ENCODE results near the gene SFPQ.
A peak's percentile ranks its signal among the peaks of the same experiment; 100 is the strongest.
"Not testable (repeated sequence)": the region's sequence is repeated elsewhere in the genome, so short reads cannot be mapped to it uniquely, and the experiment has no call there.

Gene SFPQ

GRCh38 chr1:35192853-35193664, at the start of gene SFPQ:
Gene SFPQ (minus strand): TSS chr1:35193145. CDS start chr1:35193049, 96 bp downstream.
- DNase-seq = peak; percentile 99

- DNase-seq = not testable (repeated sequence)
Observed at GRCh38 chr1:35236772-35237171, 43.8 kb upstream of the SFPQ start.

GRCh38 chr1:35231287-35231686, 38.3 kb upstream of the SFPQ start:
- DNase-seq = no peak

- no peak for DNase-seq
Observed at GRCh38 chr1:35229587-35230360, 36.8 kb upstream of the SFPQ start.

- no peak for DNase-seq
Observed at GRCh38 chr1:35226546-35226945, 33.6 kb upstream of the SFPQ start.

GRCh38 chr1:35223084-35223630, 30.2 kb upstream of the SFPQ start:
- no peak for DNase-seq

- no peak for DNase-seq
Observed at GRCh38 chr1:35222322-35223083, 29.6 kb upstream of the SFPQ start.

- no peak for DNase-seq
Observed at GRCh38 chr1:35220976-35221375, 28.0 kb upstream of the SFPQ start.

GRCh38 chr1:35215346-35215745, 22.4 kb upstream of the SFPQ start:
- DNase-seq = no peak

GRCh38 chr1:35211120-35211414, 18.1 kb upstream of the SFPQ start:
- DNase-seq = no peak

- DNase-seq = no peak
Observed at GRCh38 chr1:35210321-35211119, 17.6 kb upstream of the SFPQ start.

GRCh38 chr1:35203295-35203694, 10.3 kb upstream of the SFPQ start:
- DNase-seq = no peak

GRCh38 chr1:35202048-35202719, 9.2 kb upstream of the SFPQ start:
- DNase-seq = peak; percentile 57

GRCh38 chr1:35201631-35202030, 8.7 kb upstream of the SFPQ start:
- DNase-seq = no peak

GRCh38 chr1:35192056-35192852, 691 bp downstream of the SFPQ start:
- peak; percentile 85 for DNase-seq

GRCh38 chr1:35191429-35192055, 1.4 kb downstream of the SFPQ start:
- DNase-seq = no peak

- DNase-seq = no peak
Observed at GRCh38 chr1:35190784-35191183, 2.2 kb downstream of the SFPQ start.

GRCh38 chr1:35188578-35189392, 4.2 kb downstream of the SFPQ start:
- DNase-seq = no peak

- DNase-seq = no peak
Observed at GRCh38 chr1:35187816-35188342, 5.1 kb downstream of the SFPQ start.
